Skeletal muscle cell (primary cell): Measurements from ENCODE around the gene G6PD.
A peak's percentile ranks its signal among the peaks of the same experiment; 100 is the strongest.
"Not testable (repeated sequence)": the region's sequence is repeated elsewhere in the genome, so short reads cannot be mapped to it uniquely, and the experiment has no call there.

ENCODE experiments used
- DNase-seq: peaks from one replicate; pipeline ENCODE4 v3.0.0-alpha.2; 2010; ENCODE audit warnings: low read depth
- H3K4me3 ChIP-seq: 2 replicates; pipeline ENCODE4 v1.5.1; 2011; ENCODE audit warnings: low read depth, mild to moderate bottlenecking, control low read depth, low read length, moderate library complexity

The G6PD gene

GRCh38 chrX:154517101-154517781, 29.4 kb downstream of the G6PD start:
- peak overlapping the region; percentile 7 for H3K4me3 ChIP-seq
- DNase-seq: no peak

DNA sequence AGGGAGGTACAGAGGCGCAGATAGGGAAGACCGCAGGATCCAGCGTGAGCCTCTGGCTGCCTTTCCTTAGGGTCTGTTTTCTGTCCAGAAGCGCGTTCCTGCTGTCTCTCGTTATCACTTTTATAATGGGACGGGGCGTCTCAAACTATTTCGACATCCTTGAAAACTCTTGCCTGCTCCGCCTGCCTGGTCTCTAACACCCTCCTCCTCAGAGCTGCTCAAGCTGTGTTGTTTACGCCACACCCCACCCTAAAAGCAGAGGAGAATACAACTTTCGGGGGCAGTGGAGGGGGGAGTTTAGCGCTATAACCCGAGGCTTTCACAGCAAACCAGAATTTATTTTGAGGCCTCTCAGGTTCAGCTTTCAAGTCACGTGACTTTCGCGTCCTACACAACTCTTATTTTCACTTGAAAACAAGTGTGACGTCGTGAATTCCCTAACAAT, 30.0 kb downstream of the G6PD start:
- DNase-seq: no peak
- peak overlapping the region; percentile 48 for H3K4me3 ChIP-seq

DNA sequence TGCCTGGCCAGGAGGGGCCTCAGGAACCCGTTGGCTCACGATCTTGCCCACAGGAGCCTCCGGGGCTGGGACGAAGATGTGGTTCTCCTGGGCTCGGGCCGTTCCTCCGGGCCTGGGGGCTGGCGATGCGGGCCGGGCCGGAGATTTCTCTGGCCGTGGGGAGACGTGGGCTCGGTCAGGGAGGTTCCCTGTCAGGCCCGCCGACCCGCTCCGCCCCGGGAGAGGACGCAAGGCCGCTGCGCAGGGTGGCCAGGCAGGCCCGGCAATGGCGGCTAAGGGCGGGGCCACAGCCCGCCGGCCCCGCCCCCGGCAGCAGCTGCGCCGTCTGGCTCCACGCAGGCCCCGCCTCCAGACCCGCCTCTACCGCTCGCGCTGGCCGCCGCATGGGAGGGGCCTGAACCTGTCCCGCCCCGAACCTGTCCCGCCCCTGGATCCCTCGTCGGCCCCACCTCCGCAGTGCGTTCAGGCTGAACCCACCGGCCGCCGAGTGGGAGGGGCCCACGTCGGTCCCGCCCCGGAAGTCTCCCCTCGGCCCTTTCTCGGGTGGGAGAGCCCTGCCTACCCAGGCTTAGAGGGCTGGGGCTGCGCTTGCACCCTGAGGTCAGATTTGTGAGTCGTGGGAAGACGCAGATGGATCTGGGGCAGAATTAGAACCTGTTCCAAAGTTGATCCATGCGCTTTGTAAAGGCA, 30.5 kb downstream of the G6PD start, which contains the start of gene FAM3A:
TSS of gene FAM3A (minus strand) at position 267 of the 690 bp plus-strand sequence. CDS start 460 bp downstream, outside the sequence.
- peak within 1 kb of the TSS; percentile 62 for H3K4me3 ChIP-seq
- peak; percentile 69 for DNase-seq

DNA sequence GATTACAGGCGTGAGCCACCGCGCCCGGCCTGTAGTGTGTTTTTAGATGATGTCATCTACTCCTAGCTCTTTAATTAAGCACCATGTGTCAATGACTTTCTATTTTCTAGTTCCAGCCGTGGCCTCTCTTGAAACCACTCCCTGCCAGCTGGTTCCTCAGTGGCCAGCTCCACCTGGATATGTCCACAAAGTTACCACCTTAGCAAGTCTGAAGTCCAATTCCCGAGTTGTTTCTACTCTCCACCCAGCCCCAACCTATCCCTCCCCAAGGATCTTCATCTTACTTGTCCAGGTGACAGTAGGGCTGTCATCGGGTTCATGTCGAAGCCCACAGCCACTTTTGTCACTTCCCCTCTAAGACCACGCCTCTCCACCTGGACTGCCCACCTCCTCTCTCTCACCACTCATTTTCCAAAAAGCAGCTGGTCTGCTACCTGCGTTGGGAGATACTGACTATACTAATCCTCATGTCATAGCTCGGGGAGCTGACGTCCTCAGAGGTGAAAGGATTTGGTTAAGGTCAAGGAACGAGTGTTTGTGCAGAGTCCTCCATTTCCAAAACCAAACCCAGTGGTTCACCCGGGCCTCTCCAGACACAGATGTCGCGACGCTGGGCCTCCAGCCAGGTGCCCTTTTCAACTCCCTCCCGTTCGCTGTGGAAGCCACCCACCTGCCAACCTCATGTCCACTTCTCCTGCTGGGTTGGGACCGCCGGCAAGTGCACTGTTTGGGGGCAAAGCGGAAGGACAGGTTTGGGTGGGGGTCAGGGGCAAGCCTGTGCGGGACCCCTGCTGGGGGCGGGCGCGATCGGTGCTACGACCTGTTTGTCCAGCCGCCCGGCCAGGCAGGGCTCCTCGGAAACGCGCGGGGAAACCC, 31.3 kb downstream of the G6PD start:
- no peak for DNase-seq
- peak overlapping the region; percentile 62 for H3K4me3 ChIP-seq

DNA sequence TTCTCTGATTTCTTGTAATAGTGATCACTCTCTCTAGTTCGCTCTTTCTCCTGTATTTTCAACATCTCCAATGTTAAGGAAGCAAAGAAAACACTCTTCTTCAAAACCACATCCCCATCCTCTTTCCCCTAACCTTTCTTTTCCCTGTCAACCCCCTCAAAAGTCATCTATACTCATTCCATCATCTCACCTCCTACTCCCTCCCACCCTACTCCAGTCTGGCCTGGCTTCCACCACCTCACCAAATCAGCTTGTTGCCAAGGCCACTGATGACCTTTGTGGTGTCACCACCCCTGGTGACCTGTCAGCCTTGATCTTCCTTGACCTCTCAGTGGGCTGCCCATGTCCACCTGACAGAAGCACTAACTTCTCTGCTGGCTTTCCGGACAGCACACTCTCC, 32.9 kb downstream of the G6PD start:
- no peak overlapping the region for H3K4me3 ChIP-seq
- no peak for DNase-seq

DNA sequence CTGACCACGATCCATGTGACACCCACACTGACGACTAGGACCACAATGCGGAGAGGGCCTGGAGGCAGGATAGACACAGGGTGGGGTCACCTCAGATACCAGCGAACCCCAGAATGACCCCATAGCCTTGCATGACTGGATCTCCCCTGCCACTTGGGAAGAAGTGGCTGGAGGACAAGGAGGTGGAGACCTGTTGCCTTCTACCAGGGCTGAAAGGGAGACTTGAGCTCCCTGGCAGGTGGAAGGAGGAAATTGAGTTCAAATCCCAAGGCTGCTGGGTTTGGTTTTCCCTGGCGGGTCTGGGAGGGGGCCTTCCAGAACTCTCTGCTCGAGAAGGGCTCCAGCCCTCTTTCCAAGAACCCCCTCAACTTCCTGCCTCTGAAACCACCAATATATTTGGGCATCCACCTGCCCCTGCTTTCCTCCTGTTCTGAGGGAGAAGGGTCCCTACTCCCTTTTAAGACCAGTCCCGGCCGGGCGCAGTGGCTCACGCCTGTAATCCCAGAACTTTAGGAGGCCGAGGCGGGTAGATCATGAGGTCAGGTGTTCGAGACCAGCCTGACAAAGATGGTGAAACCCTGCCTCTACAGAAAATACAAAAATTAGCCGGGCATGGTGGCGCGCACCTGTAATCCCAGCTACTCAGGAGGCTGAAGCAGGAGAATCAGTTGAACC, 33.6 kb downstream of the G6PD start:
- H3K4me3 ChIP-seq: no peak overlapping the region
- DNase-seq: no peak

DNA sequence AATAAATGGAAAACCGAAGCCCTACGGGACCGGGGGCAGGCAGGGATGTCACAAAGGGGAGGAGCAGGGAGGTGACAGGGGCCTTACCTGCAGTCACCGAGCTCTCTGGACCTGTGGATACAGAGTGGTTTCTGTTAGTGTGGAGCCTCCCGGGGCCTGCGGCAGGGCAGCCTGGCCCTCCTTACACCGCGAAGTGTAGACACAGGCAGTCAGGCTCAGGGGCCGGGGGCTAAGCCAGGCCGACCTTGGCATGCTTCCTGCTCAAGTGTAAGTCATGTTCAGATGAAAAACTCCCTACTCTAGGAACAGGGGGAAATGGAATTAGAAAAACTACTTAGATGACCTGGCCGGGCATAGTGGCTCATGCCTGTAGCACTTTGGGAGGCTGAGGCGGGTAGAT, 34.9 kb downstream of the G6PD start:
- no peak overlapping the region for H3K4me3 ChIP-seq
- DNase-seq: no peak

DNA sequence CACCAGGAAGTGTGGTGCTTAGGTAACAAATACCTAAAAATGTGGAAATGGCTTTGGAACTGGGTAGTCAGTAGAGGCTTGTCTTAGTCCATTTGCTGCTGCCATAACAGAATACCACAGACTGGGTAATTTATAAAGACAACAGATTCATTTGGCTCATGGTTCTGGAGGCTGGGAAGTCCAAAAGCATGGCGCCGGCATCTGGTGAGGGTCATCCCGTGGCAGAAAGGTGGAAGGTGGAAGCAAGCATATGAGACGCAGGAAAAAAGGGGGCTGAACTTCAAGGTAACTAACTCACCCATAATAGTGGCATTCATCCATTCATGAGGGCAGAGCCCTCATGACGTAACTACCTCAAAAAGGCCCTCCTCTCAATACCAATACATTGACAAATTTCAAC, 37.2 kb downstream of the G6PD start:
- DNase-seq: no peak
- H3K4me3 ChIP-seq: no peak overlapping the region

DNA sequence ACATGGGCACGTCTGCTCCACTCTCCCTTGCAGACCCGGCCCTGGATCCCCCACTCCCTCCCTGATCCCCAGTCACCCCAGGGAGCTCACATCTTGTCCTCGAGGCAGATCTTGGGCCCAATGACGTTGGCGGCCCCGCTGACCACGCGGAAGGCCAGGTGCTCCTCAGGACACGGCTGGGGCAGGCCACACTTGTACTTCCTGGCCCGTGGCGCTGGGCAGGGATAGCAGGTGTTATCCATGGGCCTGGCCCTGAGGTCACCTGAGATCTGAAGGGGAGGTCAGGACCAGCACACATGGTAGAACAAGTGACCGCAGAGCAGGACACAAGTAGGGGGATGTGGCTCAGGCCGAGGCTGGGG, 38.3 kb downstream of the G6PD start:
- no peak overlapping the region for H3K4me3 ChIP-seq
- DNase-seq: no peak

- no peak for DNase-seq
- no peak overlapping the region for H3K4me3 ChIP-seq
Measured at GRCh38 chrX:154507673-154508383, 38.8 kb downstream of the G6PD start.

DNA sequence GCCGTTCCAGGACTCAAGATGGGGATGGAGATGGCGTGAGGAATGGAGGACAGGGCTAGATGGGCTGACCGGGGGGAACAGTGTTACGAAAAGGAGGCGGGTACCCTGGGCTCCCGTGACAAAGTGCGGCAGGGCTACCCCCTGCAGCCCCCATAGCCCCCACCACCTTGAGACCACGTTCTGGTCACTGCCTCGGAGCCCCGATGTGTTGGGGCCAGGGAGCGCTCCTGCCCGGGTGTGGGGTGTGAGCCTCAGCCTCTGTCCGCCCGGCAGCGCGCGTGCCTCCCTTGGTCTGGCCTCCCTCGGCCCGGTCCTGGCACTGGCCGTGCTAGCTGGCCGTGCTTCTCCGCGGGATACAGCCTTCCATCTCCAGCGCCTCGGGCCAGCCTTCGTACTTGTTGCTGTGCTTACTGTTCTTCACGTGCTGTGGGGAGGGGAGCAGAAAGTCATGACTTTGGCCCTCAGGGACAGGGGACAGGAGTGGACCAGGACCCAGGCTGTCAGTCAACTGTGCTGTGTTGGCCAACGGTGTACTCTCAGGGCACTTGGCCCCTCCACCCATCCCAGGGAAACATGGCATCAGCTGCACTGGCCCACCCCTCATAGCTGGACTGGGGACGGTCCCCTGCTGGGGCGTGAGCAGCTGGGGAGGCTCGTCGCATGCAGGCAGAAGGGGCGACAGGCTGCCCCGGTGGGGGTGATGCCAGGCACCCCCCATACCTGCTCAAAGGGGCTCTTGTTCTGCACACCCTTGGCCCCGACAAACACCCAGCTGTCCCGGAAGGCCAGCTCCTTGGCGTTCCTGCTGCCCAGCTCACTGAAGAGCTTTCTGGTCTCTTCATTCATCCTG, 39.9 kb downstream of the G6PD start:
- no peak for DNase-seq
- H3K4me3 ChIP-seq: no peak overlapping the region

- DNase-seq: no peak
Measured at GRCh38 chrX:154505734-154506133, 40.9 kb downstream of the G6PD start.

DNA sequence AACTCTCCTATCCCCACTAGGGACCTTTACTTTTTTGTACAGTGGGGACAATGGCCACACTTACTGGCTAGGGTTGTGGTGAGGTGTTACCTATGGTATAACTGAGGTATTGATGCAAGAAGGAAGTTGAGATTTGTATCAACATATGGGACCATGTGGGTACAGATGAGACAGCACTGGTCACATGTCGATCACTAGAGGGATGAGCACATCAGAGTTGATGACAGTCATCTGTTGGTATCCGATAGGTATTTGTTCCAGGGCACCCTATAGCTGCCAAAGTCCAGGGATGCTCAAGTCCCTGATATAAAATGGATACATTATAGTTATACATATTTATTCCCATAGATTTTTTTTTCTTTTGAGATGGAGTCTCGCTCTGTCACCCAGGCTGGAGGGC, 43.7 kb downstream of the G6PD start:
- H3K4me3 ChIP-seq: no peak overlapping the region
- DNase-seq: no peak

More at GRCh38 chrX:154505734-154506133, 40.9 kb downstream of the G6PD start:
- H3K4me3 ChIP-seq: no peak overlapping the region

DNA sequence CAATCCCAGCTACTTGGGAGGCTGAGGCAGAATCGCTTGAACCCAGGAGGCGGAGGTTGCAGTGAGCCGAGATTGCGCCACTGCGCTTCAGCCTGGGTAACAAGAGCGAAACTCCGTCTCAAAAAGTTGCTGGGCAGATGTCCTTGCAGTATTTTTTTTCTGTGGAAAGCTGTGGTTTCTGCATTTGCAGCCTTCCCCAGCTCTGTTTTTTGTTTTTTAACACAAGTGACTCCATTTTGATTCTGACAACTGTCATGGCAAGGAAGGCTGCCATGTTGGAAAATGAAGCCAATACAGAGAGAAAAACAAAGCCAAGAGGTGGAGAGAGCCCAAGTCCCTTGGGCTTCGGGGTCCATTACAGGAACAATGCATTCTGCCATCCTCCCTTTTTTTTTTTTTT, 44.5 kb downstream of the G6PD start:
- H3K4me3 ChIP-seq: no peak overlapping the region
- DNase-seq: no peak

DNA sequence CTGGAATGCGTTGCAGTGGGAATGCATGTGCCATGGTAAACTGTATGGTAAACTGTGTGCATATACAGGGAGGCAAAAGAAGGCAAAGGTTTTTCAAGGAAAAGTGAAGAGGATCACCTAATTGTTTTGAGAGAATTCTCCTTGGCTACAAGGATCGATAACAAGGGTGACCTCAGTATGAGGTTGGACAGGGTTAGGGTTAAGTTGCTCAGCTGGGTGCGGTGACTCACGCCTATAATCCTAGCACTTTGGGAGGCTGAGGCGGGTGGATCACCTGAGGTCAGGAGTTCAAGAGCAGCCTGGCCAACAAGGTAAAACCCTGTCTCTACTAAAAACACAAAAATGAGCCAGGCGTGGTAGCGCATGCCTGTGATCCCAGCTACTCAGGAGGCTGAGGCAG, 45.2 kb downstream of the G6PD start:
- DNase-seq, H3K4me3 ChIP-seq: not testable (repeated sequence)

GRCh38 chrX:154496591-154497137, 50.0 kb downstream of the G6PD start:
- H3K4me3 ChIP-seq, DNase-seq: not testable (repeated sequence)

GRCh38 chrX:154495472-154495922, 51.1 kb downstream of the G6PD start:
- no peak for DNase-seq
- H3K4me3 ChIP-seq: no peak overlapping the region

- no peak overlapping the region for H3K4me3 ChIP-seq
- no peak for DNase-seq
Measured at GRCh38 chrX:154494715-154495114, 51.9 kb downstream of the G6PD start.
